Measurements from ENCODE around the gene KISS1R. TPM values are rescaled to one million over a fixed set of nuclear protein-coding genes. Genes with fewer than 3 reads are reported as not detected.
A peak's percentile ranks its signal among the peaks of the same experiment; 100 is the strongest.

KISS1R gene
- total RNA-seq, 1 donor from 2014 or later, result 6.1 TPM

GRCh38 chr19:936175-936546 is 19.0 kb downstream of the KISS1R start:
- Mint-ChIP-seq H3K36me3 (ENCODE audit: insufficient read depth) (peaks cover 26% of the 10 kb centered on the region), H3K9me3 (ENCODE audit: low read depth) (no peaks in the 10 kb centered on the region), H3K4me3 (ENCODE audit: low read depth) (no peak overlapping the region), H3K4me1 (ENCODE audit: low read depth) (peaks cover 10% of the 10 kb centered on the region), H3K27me3 (no peaks in the 10 kb centered on the region), H3K27ac (no peak overlapping the region)
- no peak for TF ChIP-seq CTCF (IDR thresholded peaks at IDR 0.05; ENCODE audit: unreplicated experiment)
- DNase-seq (ENCODE audit: low spot score, unreplicated experiment), result no peak

- TF ChIP-seq CTCF (IDR thresholded peaks at IDR 0.05; ENCODE audit: unreplicated experiment), result no peak
- no peaks in the 10 kb centered on the region for H3K9me3 Mint-ChIP-seq (ENCODE audit: low read depth)
- no peaks in the 10 kb centered on the region for H3K27me3 Mint-ChIP-seq
- DNase-seq (ENCODE audit: low spot score, unreplicated experiment), result no peak
- peaks cover 12% of the 10 kb centered on the region for H3K4me1 Mint-ChIP-seq (ENCODE audit: low read depth)
- peaks cover 29% of the 10 kb centered on the region for H3K36me3 Mint-ChIP-seq (ENCODE audit: insufficient read depth)
- no peak overlapping the region for H3K4me3 Mint-ChIP-seq (ENCODE audit: low read depth)
- H3K27ac Mint-ChIP-seq, result peak overlapping the region; percentile 69
These were observed 20.1 kb downstream of the KISS1R start for GRCh38 chr19:937259-937694.

- H3K4me1 Mint-ChIP-seq (ENCODE audit: low read depth), result peaks cover 11% of the 10 kb centered on the region
- H3K27me3 Mint-ChIP-seq, result no peaks in the 10 kb centered on the region
- H3K4me3 Mint-ChIP-seq (ENCODE audit: low read depth), result no peak overlapping the region
These were observed 21.2 kb downstream of the KISS1R start for GRCh38 chr19:938233-938923.

GRCh38 chr19:939439-939838 is 22.3 kb downstream of the KISS1R start:
- no peaks in the 10 kb centered on the region for H3K27me3 Mint-ChIP-seq
- H3K4me1 Mint-ChIP-seq (ENCODE audit: low read depth), result peaks cover 11% of the 10 kb centered on the region
- H3K36me3 Mint-ChIP-seq (ENCODE audit: insufficient read depth), result peaks cover 37% of the 10 kb centered on the region
- no peak for TF ChIP-seq CTCF (IDR thresholded peaks at IDR 0.05; ENCODE audit: unreplicated experiment)
- H3K9me3 Mint-ChIP-seq (ENCODE audit: low read depth), result no peaks in the 10 kb centered on the region
- H3K27ac Mint-ChIP-seq, result peak overlapping the region; percentile 95
- no peak overlapping the region for H3K4me3 Mint-ChIP-seq (ENCODE audit: low read depth)
- no peak for DNase-seq (ENCODE audit: low spot score, unreplicated experiment)

More at GRCh38 chr19:938233-938923, 21.2 kb downstream of the KISS1R start:
- no peaks in the 10 kb centered on the region for H3K9me3 Mint-ChIP-seq (ENCODE audit: low read depth)
- no peak for TF ChIP-seq CTCF (IDR thresholded peaks at IDR 0.05; ENCODE audit: unreplicated experiment)
- DNase-seq (ENCODE audit: low spot score, unreplicated experiment), result no peak
- peak overlapping the region; percentile 54 for H3K27ac Mint-ChIP-seq
- peaks cover 36% of the 10 kb centered on the region for H3K36me3 Mint-ChIP-seq (ENCODE audit: insufficient read depth)

GRCh38 chr19:939922-940321 is 22.8 kb downstream of the KISS1R start:
- Mint-ChIP-seq H3K4me1 (ENCODE audit: low read depth) (peaks cover 11% of the 10 kb centered on the region), H3K27ac (peak overlapping the region; percentile 95), H3K9me3 (ENCODE audit: low read depth) (no peaks in the 10 kb centered on the region), H3K36me3 (ENCODE audit: insufficient read depth) (peaks cover 37% of the 10 kb centered on the region), H3K4me3 (ENCODE audit: low read depth) (no peak overlapping the region), H3K27me3 (no peaks in the 10 kb centered on the region)
- no peak for TF ChIP-seq CTCF (IDR thresholded peaks at IDR 0.05; ENCODE audit: unreplicated experiment)
- no peak for DNase-seq (ENCODE audit: low spot score, unreplicated experiment)

All from progenitor cell of endocrine pancreas (in vitro differentiated cells).